Measurements from ENCODE around the gene WDR41.

DNA sequence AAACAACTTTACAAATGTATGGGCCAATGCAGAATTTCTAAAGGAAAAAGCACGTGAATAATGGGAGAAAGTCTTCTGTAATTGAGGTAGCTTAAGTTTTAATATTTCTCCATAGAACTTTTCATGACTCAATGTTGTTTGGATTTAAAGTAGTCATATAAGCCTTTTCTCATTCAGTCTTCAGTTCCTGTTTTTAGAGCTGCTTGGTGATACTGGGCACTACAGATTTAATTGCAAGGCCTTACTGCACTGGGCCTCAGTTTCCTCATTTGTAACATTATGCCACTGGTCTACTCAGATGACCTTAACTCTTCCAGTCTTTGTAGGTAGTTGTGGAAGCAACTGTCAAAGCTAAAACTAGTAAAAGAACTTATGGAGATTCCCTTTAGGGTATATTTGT, 60.4 kb downstream of the WDR41 start:
- TF ChIP-seq EZH2 (IDR thresholded peaks at IDR 0.05; ENCODE audit: insufficient read depth, poor library complexity, severe bottlenecking) (no peak), EZH2phosphoT487 (IDR thresholded peaks at IDR 0.05; ENCODE audit: insufficient read depth, low read depth) (no peak)
